DMS114 treated with DMSO at 0.1 percent for 48 hours (cell line): ENCODE results near the gene IPO8.
"Not testable (repeated sequence)": the region's sequence is repeated elsewhere in the genome, so short reads cannot be mapped to it uniquely, and the experiment has no call there.

Experiments
- DNase-seq: peaks from one replicate; lab custom pipeline; 2025; ENCODE audit not compliant: unreplicated experiment; lab: John Stamatoyannopoulos, UW

IPO8 gene

GRCh38 chr12:30691122-30691879, 4.4 kb downstream of the IPO8 start:
- DNase-seq, result no peak

DNA sequence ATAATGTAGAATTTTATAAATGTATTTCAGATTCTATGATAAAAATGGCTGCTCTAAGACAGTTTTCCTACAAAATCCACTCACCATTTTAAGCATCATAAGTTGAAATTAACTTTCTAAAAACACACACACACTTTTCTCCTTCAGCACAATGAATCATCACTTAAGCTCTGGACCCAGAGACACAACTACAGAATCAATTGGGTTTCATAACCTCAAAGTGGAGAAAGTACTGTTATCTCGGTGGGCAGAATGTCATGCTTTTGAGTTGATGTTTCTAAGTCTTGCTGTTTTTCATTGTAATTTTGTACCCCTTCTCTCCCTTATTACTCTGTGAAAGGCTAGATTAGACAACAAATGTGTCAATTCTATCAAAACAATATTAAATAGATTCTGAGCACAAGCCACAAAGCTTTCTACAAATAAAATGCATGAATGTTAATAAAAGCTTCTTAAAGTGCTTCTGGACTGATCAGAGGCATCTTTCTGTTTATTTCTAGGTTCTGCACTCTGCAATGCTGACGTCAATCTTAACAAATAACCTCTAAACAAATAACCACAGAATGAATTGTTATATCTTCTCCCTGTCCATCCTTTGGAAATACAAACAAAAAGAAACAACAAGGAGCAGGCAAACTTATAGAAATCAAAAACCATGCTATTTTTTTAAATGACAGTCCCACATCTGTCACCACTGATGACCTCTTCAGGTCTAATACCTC, 8.2 kb downstream of the IPO8 start:
- DNase-seq, result no peak

DNA sequence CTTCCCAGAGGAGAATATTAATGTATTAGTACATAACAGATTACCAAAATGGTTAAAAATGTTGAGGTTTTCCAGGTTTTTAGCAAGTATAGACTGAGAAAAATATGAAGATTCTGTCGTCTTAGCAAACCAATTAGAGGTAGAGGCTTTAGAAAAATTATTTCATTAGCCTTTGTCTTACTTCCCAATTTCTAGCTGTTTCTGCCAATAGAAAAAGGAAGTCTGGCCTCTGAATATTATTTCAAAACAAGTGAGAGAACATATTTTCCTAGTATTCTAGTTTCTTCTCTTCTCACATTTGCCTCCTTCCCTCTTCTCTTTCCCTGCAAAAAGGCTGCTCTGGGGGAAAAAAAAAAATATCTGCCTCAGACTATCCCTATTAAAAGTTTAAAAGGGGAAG, 16.4 kb downstream of the IPO8 start:
- DNase-seq, result no peak

- no peak for DNase-seq
Observed at GRCh38 chr12:30678221-30678620, 17.4 kb downstream of the IPO8 start.

GRCh38 chr12:30661210-30661609, 34.5 kb downstream of the IPO8 start:
- DNase-seq, result no peak

GRCh38 chr12:30652034-30652696, 43.5 kb downstream of the IPO8 start:
- DNase-seq, result no peak

GRCh38 chr12:30646821-30647220, 48.8 kb downstream of the IPO8 start:
- DNase-seq, result no peak

DNA sequence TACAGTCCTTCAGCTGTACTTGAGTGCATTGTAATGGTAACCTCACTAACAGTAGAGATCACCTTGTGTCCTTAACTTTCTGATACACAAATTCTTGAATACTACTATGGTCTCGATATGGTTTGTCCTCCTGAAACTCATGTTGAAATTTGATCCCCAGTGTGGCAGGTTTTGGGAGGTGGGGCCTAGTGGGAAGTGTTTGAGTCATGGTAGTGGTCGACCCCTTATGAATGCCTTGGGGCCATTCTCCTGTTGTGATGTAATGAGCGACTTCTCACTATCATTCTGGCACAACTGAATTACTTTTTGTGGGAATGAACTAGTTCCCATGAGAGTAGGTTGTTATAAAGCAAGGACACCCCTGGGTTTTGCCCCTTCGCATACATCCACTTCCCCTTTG, 52.3 kb downstream of the IPO8 start:
- no peak for DNase-seq

DNA sequence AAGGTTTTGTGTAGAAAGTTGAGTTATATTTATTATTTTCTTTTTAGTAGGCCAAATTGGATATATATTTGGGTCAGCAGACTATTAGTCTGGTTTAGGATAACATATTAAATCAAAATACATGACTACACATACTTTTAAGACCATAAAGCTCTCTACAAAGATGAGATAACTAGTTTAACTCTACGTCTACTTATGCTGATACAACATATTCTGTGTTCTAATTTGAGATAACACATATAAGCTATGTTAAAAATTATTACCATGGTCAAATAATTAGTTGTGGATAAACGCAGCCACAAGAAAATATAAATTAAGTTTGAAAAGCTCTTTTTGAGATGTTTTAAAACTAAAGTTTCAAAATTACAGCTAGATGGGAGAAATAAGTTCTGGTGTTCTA, 55.3 kb downstream of the IPO8 start:
- DNase-seq, result no peak

DNA sequence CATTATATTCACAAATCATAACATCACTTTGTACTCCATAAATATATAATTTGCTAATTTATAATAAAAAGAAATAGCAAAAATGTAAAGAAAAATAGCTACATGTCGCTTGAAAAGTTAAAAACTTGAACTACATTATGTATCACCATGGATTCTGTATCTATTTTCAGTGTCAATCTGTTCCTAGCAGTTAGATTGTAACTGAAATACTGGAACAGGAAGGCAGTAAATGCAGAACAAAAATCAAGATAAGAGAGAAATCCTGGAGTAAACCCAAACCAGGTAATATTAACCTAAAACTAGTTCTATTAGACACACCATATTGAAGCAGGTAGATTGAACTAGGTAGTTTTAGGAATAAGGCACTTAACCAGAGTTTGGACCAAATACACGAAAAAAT, 60.3 kb downstream of the IPO8 start:
- no peak for DNase-seq

- DNase-seq, result no peak
Observed at GRCh38 chr12:30631740-30632139, 63.9 kb downstream of the IPO8 start.

DNA sequence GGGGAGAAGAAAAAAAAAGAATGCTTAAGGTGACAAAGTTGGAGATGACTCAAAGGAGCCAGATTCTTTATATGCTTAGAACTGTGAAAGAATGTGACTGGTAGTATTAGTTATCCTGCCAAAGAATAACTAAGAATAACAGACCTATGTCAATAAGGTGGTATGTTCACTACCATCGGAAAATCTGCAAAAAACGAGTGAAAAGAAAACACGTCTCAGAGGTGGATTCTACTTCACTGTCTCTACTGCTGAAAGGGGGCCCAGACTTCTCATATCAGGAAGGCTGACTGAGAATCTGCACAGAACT, 64.7 kb downstream of the IPO8 start:
- no peak for DNase-seq

GRCh38 chr12:30630076-30630978, 65.3 kb downstream of the IPO8 start:
- no peak for DNase-seq

- no peak for DNase-seq
Observed at GRCh38 chr12:30626847-30627246, 68.8 kb downstream of the IPO8 start.

DNA sequence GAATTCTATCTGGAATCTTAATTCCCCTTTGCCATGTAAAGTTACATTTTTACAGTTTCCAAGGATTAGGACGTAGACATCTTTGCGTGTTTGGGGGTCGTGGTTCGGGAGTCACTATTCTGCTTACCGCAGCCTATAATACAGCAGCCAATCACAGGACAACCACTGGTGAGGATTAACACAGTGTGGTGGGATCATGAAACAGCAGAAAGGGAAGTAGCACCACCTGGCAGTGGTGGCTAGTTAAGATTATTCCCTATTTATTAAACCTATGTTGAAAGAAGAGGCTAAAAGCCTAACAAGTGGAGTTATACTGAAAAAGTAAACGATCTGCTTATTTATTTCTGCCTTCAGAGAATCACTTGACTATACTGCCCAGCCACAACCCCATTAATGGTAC, 71.7 kb downstream of the IPO8 start:
- no peak for DNase-seq

DNA sequence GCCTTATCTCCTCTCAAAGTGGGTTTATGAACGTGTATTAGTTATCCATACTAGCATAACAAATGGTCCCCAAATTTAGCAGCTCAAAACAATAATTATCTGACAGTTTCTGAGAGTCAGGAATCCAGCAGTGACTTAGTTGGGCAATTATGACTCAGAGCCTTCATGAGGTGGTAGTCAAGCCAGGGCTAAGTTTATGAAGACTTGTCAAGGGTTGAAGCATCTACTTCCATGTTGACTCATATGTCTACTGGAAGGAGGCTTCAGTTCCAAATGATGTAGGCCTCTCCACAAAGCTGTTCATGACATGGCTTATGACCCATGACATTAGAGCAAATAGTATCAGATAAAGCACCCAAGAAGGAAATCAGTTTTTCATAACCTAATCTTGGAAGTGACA, 73.2 kb downstream of the IPO8 start:
- no peak for DNase-seq

DNA sequence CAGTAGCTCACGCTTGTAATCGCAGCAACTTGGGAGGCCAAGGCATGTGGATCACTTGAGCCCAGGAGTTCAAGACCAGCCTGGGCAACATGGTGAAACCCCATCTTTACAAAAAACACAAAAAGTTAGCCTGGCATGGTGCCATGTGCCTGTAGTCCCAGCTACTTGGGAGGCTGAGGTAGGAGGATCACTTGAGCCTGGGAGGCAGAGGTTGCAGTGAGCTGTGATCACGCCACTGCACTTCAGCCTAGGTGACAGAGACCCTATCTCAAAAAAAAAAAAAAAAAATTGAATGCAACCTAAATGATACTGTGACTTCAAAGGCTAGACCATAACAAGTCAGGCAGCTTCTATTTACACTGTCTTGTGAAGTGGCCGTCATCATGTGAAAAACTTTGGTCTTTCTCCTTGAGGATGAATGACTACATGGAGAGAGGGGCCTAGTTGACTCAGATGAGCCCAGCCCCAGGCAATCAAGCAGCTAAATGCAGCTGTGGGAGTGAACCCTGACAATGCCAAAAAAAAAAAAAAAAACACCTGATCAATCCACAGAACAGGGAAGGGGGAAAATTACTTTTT, 73.9 kb downstream of the IPO8 start:
- not testable (repeated sequence) for DNase-seq

GRCh38 chr12:30617346-30618016, 78.2 kb downstream of the IPO8 start:
- DNase-seq, result no peak

DNA sequence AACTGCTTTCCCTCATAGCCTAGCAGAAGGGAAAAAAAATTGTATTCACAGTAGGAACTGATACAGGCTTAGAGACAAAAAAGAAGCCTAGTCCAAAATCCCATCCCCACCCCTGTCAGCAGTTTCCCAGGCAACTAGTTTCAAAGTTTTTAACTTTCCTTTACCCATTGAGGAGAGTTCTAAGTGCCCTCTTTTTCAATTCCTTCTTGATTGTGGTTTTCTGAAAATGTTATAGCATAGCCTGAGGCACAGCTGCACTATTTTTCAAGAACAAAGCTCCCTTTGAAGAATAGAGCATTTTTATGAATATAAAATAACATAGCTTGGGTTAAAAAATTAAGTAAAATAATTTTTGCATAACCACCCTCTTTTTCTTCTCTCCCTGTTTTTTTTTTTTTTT, 81.6 kb downstream of the IPO8 start:
- DNase-seq, result no peak

- no peak for DNase-seq
Observed at GRCh38 chr12:30613119-30613830, 82.4 kb downstream of the IPO8 start.
